HG02870 (cell line): ENCODE results near the gene MACROD2.
"Not testable (repeated sequence)": the region's sequence is repeated elsewhere in the genome, so short reads cannot be mapped to it uniquely, and the experiment has no call there.

Experiments used
- ATAC-seq: cut with Tn5 transposase; IDR thresholded peaks from one replicate; pipeline ENCODE4 v1.9.1; 2021; ENCODE audit warnings: mild to moderate bottlenecking, moderate library complexity; ENCODE audit not compliant: unreplicated experiment

The MACROD2 gene

DNA sequence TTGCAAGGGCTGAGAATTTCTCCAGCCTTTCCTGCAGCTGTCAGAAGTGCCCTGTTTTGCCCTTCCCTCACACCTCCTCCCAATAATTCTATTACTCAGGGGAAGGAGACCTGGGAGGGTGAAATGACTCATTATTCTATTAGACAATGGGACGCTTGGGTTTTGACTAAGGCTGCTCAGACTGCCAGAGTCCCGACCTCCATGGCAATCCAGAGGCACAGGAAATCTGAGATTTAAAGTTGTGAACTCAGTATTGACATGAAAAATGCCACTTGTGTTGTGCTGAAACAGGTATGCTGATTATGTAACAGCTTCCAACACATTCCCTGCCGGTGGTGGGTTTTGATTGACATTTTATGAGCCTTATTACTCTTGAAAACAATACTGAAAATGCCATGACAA is 967.9 kb downstream of the MACROD2 start:
- no peak for ATAC-seq

DNA sequence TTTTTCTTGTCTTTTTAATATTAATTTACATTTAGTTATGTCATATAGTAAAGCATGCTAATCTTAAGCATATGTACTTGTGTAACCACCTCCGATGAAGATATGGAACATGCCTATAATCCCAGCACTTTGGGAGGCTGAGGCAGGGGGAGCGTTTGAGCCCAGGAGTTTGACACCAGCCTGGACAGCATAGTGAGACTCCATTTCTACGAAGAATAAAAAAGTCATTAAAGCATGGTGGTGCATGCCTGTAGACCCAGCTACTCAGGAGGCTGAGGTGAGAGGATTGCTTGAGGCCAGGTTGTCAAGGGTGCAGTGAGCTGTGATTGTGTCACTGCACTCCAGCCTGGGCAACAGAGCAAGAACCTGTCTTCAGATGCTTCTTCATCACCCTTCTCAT is 970.9 kb downstream of the MACROD2 start:
- ATAC-seq = no peak

DNA sequence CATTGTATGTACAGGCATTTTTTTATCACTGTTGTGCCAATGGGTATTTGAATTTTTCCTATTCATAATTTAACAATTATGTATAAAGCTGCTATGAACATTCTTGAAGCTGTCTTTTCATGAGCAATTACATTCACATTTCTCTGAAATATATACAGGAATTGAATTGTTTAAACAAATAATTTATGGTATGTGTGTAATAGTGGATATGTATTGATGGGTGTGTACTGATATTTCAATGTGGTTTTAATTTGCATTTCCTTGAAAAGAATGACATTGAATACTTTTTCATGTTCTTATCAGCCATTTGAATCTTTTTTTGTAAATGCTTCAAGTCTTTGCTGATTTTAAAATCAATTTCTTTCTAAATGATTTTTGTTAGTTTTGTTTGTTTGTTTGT is 971.5 kb downstream of the MACROD2 start:
- ATAC-seq = no peak

DNA sequence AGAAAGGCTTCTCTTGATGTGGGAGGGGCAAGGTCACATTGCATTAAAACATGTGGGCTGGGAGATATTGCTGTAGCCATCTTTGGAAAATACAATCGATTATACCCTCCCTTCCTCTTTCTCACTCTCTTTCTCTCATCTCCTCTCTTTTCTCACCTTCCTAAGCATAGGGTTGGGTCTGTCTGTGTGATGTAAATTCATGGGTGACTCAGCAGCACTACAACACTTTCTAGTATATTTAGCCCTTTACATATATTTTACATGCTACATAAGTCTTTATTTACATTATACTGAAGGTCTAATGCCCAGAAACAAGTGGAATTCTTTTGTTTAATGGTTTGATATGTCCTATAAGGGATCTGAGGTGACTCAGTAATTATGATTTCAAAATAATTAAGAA is 976.9 kb downstream of the MACROD2 start:
- no peak for ATAC-seq

DNA sequence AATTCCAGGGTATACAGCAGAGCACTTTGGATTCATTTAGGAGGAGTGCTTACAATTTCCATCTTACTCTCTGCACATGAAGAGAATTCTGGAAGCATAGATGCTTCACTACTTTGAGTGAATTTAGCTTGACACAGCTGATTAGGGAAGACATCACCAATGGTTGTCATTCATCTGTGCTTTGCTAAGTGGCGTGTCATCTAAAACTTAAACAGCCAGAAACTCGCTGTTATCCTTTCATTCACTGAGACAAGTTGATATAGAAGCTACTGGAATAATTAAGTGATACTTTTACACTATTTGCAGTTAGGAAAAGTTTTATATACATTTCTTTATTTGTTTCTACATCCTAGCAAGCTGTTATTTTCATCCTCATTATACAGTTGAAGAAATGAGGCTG is 977.4 kb downstream of the MACROD2 start:
- no peak for ATAC-seq

DNA sequence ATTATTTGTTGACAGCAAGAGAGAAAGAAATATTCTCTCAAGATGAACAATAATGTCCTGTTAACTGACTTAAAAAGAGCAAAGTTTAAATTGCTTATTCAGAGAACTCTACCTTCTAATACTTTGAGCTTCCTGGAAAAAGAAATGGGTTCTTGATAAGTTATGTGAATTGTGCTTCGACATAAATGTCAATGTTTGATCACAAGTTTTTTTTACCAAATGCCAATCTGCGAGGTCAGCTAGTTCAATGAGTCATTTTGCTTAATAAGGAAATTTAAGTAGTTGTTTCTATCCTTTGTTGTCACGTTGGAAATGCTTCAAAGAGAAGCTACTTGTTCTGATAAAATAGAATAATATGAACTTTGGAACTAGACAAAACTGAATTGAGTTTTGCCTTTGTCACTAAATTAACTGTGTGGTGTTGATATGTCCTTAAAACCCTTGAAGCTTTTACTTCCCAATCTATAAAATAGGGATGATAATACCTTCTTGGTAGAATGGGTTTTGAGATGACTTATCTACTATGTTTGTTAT is 984.2 kb downstream of the MACROD2 start:
- ATAC-seq = no peak

DNA sequence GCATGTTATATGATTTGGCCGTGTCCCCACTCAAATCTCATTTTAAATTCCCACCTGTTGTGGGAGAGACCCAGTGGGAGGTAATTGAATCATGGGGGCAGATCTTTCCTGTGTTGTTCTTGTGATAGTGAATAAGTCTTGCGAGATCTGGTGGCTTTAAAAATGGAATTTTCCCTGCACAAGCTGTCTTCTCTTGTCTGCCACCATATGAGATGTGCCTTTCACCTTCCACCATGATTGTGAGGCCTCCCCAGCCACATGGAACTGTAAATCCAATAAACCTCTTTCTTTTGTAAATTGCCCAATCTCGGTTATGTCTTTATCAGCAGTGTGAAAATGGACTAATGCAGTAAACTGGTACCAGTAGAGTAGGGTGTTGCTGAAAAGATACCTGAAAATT is 986.2 kb downstream of the MACROD2 start:
- ATAC-seq = not testable (repeated sequence)

DNA sequence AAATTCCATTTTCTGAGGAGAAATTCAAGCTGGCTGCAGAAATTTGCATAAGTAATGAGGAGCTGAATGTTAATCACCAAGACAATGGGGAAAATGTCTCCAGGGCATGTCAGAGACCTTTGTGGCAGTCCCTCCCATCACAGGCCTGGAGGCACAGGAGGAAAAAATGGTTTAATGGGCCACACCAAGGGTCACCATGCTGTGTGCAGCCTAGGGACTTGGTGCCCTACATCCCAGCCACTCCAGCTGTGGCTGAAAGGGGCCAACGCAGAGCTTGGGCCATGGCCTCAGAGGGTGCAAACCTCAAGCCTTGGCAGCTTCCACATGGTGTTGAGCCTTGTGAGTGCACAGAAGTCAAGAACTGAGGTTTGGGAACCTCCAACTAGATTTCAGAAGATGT is 987.0 kb downstream of the MACROD2 start:
- not testable (repeated sequence) for ATAC-seq

DNA sequence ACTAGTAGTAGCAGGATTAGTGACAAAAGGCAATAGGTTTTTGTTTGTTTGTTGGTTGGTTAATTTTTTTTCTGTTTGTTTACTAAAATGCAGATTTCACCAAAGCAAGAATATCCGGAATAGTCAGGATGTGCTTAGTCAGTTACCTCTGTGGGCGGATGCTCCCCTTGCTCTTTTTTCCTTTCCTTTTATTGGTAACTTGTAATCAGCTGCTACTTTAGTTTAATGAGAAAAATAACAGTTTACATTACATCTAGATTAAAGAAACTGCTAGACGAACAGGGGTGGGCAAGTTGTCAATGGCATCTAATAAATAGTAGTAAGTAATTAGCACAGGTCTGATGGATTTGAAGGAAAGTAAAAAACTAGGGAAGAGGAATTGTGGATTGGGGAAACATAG is 989.0 kb downstream of the MACROD2 start:
- ATAC-seq = no peak

DNA sequence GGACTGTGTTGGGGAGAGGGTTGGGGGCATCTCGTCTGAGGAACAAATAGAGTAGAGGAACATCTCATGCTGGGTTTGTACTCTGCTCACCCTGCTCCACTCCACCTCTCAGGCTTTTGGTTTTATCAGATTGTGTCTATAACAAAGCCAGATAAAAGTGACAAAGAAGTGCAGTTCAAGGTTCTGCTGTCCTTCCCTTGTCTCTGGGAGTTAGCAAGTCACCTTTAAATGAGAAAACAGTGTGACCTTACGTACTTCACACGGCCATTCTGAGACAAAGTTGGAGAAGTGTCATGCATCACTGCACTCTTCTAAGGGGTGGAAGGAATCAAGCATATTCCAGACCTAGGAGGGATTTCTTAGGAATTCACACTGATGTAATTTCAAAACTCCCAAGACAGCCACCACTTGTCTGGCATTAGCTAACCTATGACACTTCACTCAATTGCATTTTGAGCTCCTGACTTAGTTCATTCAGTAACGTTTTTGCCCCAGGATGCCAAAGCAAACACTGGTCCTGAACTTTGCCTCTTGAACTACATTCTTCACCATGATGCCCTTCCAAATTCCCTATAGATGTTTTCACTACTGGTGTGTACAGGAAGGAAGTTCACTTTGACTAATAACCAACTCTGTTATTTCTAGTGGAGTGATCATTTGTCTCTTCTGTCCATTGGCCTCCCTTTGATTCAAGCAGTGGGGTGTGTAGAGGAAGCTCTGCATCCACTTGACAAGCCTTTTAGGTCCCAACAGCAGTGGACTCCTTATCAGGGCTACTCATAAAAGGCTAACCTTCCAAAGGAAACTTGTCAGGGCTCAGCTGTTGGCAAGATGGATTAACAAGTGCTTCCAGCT is 989.7 kb downstream of the MACROD2 start:
- no peak for ATAC-seq

DNA sequence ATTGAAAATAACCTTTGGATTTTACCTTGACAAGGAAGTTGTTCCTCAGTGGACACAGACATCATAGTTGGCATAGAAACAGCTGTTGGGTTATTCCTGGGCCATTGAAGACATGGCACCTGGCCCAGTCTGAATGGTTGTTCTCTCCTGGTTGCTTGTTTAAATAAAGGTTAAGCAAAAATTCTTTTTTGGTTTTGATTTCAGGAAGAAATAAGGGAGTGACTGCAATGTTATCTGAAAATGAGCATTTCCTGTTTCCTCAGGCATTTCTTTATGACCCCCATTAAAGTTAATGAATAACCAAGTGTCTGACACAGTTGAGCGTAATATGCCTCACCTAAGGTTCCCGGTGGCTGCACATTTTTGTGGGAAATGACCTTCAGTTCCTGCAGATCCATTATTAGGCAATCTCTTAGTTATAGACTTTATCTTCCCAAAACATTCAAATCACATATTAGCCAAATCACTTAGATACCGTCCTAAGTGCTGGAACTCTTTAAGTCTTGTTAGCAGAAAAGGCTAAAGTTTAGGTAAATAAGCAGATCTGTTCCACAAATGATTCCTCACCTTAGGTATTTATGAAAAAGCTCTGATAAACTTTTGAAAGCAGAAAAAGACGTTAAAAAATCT is 990.8 kb downstream of the MACROD2 start:
- ATAC-seq = no peak

DNA sequence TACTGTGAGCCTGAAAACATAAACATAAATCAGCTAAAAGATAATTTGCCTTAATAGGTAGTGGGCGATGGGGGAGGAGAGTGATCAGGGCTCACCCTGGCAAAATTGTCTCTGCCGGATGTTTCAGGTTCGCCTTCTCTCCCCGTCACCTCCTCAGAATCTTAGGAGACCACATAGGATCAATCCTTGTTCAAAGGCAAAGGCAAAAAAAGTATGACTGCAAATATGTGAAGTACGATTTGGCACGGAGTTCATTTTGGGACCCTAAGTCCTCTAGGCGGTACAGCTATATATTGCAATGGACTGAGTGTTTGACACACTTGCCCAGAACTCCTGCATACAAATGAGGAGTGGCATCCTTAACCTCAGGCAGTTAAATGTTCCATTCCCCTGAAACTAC is 991.3 kb downstream of the MACROD2 start:
- ATAC-seq = no peak

DNA sequence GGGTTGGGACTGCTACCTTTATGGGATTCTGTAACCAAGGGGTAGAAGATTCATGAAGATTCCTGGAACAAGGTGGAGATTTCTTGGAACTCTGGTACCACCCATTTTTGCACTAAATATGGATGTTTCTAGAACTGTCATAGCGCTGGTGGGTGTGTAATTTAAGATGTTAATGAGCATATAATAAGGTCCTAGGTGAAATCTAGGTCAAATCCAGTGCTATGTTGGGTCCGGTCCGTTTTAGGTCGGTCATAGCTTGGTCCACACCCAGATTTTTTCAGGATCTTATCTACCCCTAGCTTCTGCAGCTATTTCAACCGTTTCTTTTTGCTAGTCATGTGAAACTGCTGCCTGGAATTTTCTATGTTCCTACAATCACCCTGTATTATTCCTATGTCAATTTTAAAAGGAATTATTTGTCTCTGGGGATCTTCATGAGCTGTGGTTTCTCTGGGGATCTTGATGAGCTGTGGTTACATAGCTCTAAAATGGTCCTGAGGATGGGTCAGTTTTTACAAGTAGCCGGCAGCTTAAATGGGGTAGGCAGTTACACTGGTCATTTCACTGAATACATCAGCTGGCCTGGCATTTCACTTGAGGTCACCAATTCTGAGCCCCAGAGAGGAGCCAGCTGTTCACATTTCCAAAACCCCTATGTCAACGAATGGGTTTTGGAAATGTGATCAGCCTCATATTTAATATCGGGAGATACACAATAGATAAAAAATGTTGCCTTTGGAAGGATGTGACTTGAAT is 994.4 kb downstream of the MACROD2 start:
- no peak for ATAC-seq

DNA sequence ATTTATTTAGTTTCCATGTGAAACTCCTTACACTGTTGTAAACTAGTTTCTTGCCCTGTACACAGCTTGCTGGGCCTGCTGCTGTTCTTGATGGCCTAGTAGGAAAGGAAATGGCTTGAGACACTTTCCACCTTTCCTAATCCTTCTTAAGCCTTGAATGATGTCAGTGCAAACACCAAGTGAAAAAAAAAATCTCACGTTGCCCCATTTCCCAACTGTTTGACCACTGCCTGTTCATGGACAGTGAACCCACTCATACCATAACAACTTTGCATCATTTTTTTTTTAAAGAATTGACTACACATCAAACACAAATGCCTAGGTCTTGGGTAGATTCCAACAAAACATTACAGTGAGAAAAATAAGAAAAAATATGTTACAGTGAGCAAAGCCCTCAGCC is 995.7 kb downstream of the MACROD2 start:
- no peak for ATAC-seq

DNA sequence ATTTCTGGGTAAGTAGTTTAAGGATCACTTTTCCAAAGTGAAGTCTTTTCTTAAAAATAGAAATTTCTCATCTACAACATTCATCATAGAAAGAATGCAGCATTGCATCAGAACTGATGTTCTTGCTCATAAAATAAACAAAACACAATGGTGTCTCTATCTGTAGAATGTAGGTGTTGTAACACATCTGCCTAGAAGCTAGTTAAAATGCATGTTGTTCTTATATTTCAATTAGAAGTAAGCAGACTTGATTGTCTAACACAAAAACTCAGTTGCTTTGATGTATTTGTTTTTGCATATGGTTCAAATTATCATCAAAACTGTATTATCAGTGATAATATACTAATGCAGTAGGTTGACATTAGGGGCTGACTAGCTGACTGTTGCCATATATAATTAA is 996.8 kb downstream of the MACROD2 start:
- ATAC-seq = no peak

DNA sequence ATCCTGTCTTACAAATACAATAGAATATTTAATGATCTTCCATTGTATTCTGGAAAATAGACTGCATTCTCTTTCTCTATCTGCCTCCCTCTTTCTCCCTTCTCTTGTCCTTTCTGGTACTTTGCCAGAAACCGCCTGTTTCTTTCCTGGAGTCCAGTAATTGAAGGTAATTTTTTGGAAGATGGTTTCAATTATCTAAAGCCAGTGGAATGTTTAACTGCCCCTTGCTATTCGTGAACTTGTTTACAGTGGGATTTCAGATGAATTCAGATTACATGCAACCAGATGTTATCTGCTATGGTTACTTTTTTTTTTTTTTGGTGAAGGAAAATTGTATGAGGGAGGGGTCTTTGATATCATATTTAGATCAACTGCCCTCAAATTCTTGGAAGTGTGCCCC is 997.6 kb downstream of the MACROD2 start:
- ATAC-seq = no peak

DNA sequence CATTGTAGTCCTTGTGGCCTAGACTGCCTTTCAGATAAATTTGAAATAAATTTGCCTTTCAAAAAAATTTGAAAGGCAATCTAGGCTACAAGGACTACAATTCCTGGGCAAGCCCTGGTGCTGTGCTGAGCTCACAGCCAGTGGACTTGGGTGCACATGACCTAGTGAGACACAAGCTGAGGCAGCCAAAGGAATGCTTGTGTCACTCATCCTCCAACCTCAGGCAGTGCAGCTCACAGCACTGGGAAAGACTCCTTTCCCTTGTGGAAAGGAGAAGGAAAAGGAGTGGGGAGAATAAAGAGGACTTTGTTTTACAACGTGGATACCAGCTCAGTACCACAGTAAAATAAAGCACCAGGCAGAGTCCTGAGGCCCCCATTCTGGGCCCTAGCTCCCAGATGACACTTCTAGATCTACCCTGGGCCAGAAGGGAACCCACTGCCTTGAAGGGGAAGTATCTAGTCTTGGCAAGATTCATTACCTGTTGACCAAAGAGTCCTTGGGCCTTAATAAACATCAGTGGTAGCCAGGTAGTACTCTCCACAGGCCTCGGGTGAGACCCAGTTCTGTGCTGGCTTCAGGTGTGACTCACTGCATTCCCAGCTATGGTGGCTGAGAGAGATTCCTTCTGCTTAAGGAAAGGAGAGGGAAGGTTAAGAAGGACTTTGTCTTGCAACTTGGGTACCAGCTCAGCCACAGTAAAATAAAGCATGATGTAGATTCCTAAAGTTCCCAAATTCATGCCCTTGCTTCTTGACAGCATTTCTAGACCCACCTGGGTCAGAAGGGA is 1001.8 kb downstream of the MACROD2 start:
- ATAC-seq = no peak

DNA sequence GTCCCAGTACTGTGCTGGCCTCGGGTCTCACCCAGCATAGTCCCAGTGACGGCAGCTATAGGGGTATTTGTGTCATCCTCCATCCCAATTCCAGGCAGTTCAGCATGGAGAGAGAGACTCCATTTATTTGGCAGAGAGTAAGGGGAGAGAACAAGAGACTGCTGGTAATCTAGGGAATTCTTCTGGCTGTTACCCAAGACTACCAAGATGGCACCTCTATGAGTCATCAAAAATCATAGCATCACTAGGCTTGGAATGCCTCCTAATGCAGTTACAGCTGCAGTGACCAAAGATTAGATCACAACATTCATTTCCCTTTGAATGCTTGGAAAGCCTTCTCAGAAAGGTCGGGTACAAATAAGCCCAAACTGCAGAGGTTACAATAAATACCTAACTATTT is 1002.5 kb downstream of the MACROD2 start:
- no peak for ATAC-seq

DNA sequence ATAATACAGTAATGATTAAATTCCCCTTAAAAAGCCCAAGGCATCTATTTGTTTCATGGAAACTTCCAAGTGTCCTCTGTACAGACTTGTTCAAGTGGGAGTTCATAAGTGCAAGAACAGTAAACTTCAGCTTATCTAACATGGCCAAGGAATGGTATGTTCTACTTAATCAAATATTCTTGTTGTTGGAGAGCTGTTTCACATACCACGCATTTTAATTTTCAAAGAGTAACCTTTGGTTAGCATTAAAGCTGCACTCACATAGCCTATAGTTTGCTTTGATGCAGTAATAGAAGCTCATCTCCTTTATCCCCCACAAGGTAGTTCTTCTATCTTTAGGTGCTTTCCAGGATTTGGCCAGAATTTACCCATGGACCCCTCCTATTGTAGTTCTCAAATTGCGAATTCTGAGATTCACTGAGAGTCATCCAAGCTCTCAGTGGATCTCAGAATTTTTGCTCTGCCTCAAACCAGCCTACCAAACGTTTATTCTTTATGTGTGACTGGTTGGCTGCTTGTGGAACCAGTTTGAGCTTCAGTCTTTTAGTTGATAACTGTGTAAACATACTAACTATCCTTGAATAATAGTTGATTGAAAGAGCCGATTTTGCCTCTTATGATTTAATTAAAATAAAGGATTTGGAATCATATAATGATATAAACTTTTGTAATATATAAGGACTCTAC is 1010.1 kb downstream of the MACROD2 start:
- no peak for ATAC-seq

DNA sequence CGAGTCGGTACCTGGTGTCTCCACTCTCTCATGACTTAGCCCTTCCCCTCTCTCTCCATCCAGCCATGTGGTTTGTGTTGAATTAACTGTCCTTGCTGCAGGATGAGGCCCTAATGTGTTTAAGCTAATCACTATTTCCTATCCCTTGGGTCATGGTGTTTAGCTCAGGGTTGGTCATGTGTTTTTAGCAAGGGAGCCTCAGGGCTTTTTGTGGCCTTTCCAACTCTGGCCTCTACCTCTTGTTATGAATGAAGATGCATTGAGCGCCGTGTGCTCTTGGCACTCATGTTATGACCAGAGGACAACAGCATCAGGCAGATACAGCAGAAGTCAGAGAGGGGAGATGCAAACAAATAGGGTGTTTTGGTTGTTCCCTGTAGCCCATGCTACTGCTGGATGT is 1016.3 kb downstream of the MACROD2 start:
- no peak for ATAC-seq
